HepG2 (cell line): ENCODE measurements around the gene MMP3. TPM values are rescaled to one million over a fixed set of nuclear protein-coding genes. Genes with fewer than 3 reads are reported as not detected.

Source experiments
- HNRNPK ChIP-seq: fragments of 200-400 bp; formaldehyde crosslinking; IDR thresholded peaks from 2 replicates; pipeline ENCODE4 v1.6.1; 2018; ENCODE audit warnings: low read length, low read depth, moderate library complexity, mild to moderate bottlenecking; ENCODE audit not compliant: poor library complexity, severe bottlenecking
- NCOR1 ChIP-seq: fragments of 200-600 bp; sonication (generic); IDR thresholded peaks from 2 replicates; pipeline ENCODE4 v1.7.0; 2017; ENCODE audit warnings: antibody characterized with exemption, low read length, borderline replicate concordance
- PATZ1 ChIP-seq: sonication (generic); formaldehyde crosslinking; IDR thresholded peaks from 2 replicates; pipeline ENCODE4 v1.4.0; 2020; ENCODE audit warnings: missing genetic modification reagents
- SETDB1 ChIP-seq: sonication (generic); formaldehyde crosslinking; IDR thresholded peaks from 2 replicates; pipeline ENCODE4 v1.5.1; 2020; ENCODE audit warnings: missing genetic modification reagents, mild to moderate bottlenecking, borderline replicate concordance
- STAG1 ChIP-seq: sonication (generic); formaldehyde crosslinking; IDR thresholded peaks from 2 replicates; pipeline ENCODE4 v1.4.0; 2020; ENCODE audit warnings: missing genetic modification reagents
- TEAD2 ChIP-seq: sonication (generic); formaldehyde crosslinking; IDR thresholded peaks from 2 replicates; pipeline ENCODE4 v1.9.0; 2021; ENCODE audit warnings: missing genetic modification reagents
- ZNF709 ChIP-seq: sonication (generic); formaldehyde crosslinking; IDR thresholded peaks from 2 replicates; pipeline ENCODE4 v1.5.0; 2020; ENCODE audit warnings: mild to moderate bottlenecking, missing genetic modification reagents
- polyA plus RNA-seq, 8 experiments: library from polyadenylated mRNA; depleted of rRNA in 3 of 8; stranded (reverse) in 7 of 8; unstranded in 1 of 8; fragments of >200 nt; fragmentation: Illumina TruSeq in 4 of 8; extraction: Trizol in 4 of 8; gene quantifications; 2 replicates each; pipeline versions ENCODE4 v1.2.1 to v1.2.3, GENCODE V29; 2011 to 2016; ENCODE audit warnings: low read depth in 4 of 8, missing spikeins in 1 of 8, mixed read lengths in 1 of 8; ENCODE audit not compliant: insufficient read depth in 1 of 8
- total RNA-seq, 5 experiments: library from RNA; depleted of rRNA; stranded (reverse); fragments of >200 nt; fragmentation: Illumina TruSeq; extraction: Trizol; gene quantifications; 2 replicates each; pipeline ENCODE4 v1.2.3, GENCODE V29; 2016; ENCODE audit warnings: low read depth in 1 of 5
- TF ChIP-seq, protein P1 (sequence below): sonication (generic); formaldehyde crosslinking; IDR thresholded peaks from 2 replicates; pipeline ENCODE4 v1.5.0; 2020; ENCODE audit warnings: mild to moderate bottlenecking, missing genetic modification reagents, moderate library complexity
- TF ChIP-seq, protein P2 (sequence below): IDR thresholded peaks from 2 replicates; pipeline ENCODE4 v1.6.1; 2016; ENCODE audit warnings: missing compliant biosample characterization, missing genetic modification reagents, borderline replicate concordance

The MMP3 gene
- total and polyA plus RNA-seq, 2 of the 13 experiments (the other 11 are each of a cell fraction or from before 2014, with no cell fraction given), result 1.2 to 1.5 TPM

DNA sequence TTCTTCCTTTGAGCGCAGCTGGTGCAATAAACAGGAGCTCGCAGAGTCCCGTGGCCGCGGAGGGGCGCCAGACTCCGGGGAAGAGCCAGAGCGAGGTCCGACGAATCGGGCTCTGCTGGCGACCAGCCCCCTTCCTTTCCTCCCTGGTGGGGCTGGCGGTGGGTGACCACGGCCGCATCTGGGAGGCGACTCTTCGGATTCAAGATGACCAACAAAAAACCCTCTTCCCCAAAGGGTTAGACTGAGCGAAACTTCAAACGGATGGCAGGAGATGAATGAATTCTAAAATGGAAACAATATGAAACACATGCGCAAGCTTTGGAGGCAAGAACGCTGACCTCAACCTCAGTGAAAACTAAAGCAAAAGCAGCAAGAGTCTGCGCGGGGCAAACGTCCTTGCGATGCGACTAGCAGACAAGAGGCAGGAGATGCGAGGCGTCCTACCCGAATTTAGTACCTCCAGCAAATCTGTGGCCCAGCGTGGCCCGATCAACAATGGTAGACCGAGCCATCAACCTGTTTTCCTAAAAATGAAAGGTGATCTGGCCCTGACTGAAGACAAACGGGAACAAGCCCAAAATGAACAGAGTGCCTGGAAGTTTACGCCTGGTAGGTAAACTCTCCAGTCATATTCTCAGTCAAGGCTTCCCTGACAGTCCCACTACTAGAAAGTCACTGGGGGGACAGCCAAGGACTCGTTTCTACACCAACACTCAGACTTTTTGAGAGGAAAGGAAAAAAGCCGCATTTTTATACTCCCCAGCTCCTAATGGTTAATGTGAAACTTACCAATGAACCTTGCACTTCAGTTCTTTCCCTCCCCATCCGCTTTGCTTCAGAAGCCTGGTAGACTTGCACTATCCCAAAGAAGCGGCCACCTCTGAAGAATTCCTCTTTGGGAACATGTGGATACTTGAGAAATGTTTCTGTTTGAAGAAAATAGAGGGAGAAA, 11.6 kb downstream of the MMP3 start (continued):
- TF ChIP-seq ZNF709 (CRISPR knock-in tag) (no peak), PATZ1 (CRISPR knock-in tag) (peak; percentile 43; the same call in 1 of the 2 replicates), HNRNPK (no peak), STAG1 (CRISPR knock-in tag) (peak; percentile 61), SETDB1 (0 out of 2 replicates have a peak, but pooled peaks have one; percentile 18), NCOR1 (no peak), TEAD2 (no peak)
- TF ChIP-seq, protein P1, sequence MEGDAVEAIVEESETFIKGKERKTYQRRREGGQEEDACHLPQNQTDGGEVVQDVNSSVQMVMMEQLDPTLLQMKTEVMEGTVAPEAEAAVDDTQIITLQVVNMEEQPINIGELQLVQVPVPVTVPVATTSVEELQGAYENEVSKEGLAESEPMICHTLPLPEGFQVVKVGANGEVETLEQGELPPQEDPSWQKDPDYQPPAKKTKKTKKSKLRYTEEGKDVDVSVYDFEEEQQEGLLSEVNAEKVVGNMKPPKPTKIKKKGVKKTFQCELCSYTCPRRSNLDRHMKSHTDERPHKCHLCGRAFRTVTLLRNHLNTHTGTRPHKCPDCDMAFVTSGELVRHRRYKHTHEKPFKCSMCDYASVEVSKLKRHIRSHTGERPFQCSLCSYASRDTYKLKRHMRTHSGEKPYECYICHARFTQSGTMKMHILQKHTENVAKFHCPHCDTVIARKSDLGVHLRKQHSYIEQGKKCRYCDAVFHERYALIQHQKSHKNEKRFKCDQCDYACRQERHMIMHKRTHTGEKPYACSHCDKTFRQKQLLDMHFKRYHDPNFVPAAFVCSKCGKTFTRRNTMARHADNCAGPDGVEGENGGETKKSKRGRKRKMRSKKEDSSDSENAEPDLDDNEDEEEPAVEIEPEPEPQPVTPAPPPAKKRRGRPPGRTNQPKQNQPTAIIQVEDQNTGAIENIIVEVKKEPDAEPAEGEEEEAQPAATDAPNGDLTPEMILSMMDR (CRISPR knock-in tag), result peak; percentile 80
- TF ChIP-seq, protein P2, sequence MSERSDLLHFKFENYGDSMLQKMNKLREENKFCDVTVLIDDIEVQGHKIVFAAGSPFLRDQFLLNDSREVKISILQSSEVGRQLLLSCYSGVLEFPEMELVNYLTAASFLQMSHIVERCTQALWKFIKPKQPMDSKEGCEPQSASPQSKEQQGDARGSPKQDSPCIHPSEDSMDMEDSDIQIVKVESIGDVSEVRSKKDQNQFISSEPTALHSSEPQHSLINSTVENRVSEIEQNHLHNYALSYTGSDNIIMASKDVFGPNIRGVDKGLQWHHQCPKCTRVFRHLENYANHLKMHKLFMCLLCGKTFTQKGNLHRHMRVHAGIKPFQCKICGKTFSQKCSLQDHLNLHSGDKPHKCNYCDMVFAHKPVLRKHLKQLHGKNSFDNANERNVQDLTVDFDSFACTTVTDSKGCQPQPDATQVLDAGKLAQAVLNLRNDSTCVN (CRISPR knock-in tag), result no peak
